ENCODE results near the gene SLC6A20.
"Not testable (repeated sequence)": the region's sequence is repeated elsewhere in the genome, so short reads cannot be mapped to it uniquely, and the experiment has no call there.

SLC6A20 gene

GRCh38 chr3:45754461-45754860 lies 41.9 kb downstream of the SLC6A20 start:
- DNase-seq: no peak

- no peak for DNase-seq
Observed at GRCh38 chr3:45753095-45753494, 43.2 kb downstream of the SLC6A20 start.

- no peak for DNase-seq
Observed at GRCh38 chr3:45751537-45752242, 44.6 kb downstream of the SLC6A20 start.

GRCh38 chr3:45749880-45750279 lies 46.5 kb downstream of the SLC6A20 start:
- DNase-seq: no peak

- DNase-seq: not testable (repeated sequence)
Observed at GRCh38 chr3:45749036-45749600, 47.2 kb downstream of the SLC6A20 start.

GRCh38 chr3:45748068-45748467 lies 48.3 kb downstream of the SLC6A20 start:
- DNase-seq: no peak

- no peak for DNase-seq
Observed at GRCh38 chr3:45746777-45747622, 49.3 kb downstream of the SLC6A20 start.

GRCh38 chr3:45746165-45746776 lies 50.1 kb downstream of the SLC6A20 start:
- no peak for DNase-seq

GRCh38 chr3:45742461-45743089 lies 53.8 kb downstream of the SLC6A20 start:
- DNase-seq: no peak

GRCh38 chr3:45741742-45742460 lies 54.4 kb downstream of the SLC6A20 start:
- no peak for DNase-seq

- no peak for DNase-seq
Observed at GRCh38 chr3:45741247-45741646, 55.1 kb downstream of the SLC6A20 start.

- DNase-seq: no peak
Observed at GRCh38 chr3:45739991-45740390, 56.3 kb downstream of the SLC6A20 start.

GRCh38 chr3:45737234-45737633 lies 59.1 kb downstream of the SLC6A20 start:
- DNase-seq: no peak

- DNase-seq: no peak
Observed at GRCh38 chr3:45736707-45737106, 59.6 kb downstream of the SLC6A20 start.

- no peak for DNase-seq
Observed at GRCh38 chr3:45730409-45731154, 65.8 kb downstream of the SLC6A20 start.

GRCh38 chr3:45729614-45730013 lies 66.7 kb downstream of the SLC6A20 start:
- DNase-seq: no peak

- DNase-seq: no peak
Observed at GRCh38 chr3:45724911-45725310, 71.4 kb downstream of the SLC6A20 start.

- DNase-seq: no peak
Observed at GRCh38 chr3:45719655-45720487, 76.5 kb downstream of the SLC6A20 start.

- DNase-seq: no peak
Observed at GRCh38 chr3:45716790-45717336, 79.5 kb downstream of the SLC6A20 start.

- DNase-seq: no peak
Observed at GRCh38 chr3:45715945-45716344, 80.4 kb downstream of the SLC6A20 start.

Data from activated CD4-positive, CD25-positive, alpha-beta regulatory T cell (primary cell).